IPS-20b (cell line): Measurements from ENCODE around the gene NR3C2.

Source experiments
- H3K27ac ChIP-seq: one replicate; pipeline ENCODE4 v1.5.1; 2013; ENCODE audit warnings: low read length
- H3K27me3 ChIP-seq: 2 replicates; pipeline ENCODE4 v1.6.1; 2013; ENCODE audit warnings: mild to moderate bottlenecking, low read length, inconsistent platforms; ENCODE audit not compliant: insufficient read depth
- H3K36me3 ChIP-seq: 2 replicates; pipeline ENCODE4 v1.6.1; 2013; ENCODE audit warnings: low read depth, mild to moderate bottlenecking, inconsistent platforms, low read length, moderate library complexity; ENCODE audit not compliant: insufficient read depth
- H3K4me1 ChIP-seq: 2 replicates; pipeline ENCODE4 v1.6.1; 2013; ENCODE audit warnings: mild to moderate bottlenecking, control low read depth, inconsistent platforms, low read length, moderate library complexity; ENCODE audit not compliant: insufficient read depth
- H3K4me3 ChIP-seq: 2 replicates; pipeline ENCODE4 v1.5.1; 2013; ENCODE audit warnings: mild to moderate bottlenecking, low read length, inconsistent platforms
- H3K9ac ChIP-seq: 2 replicates; pipeline ENCODE4 v1.6.1; 2013; ENCODE audit warnings: low read depth, mild to moderate bottlenecking, inconsistent platforms, low read length, moderate library complexity
- H3K9me3 ChIP-seq: 2 replicates; pipeline ENCODE4 v1.6.1; 2013; ENCODE audit warnings: mild to moderate bottlenecking, low read depth, low read length, inconsistent platforms; ENCODE audit not compliant: insufficient read depth

The NR3C2 gene

GRCh38 chr4:148271166-148271565 lies 171.0 kb downstream of the NR3C2 start:
- Histone ChIP-seq H3K4me1 (no peaks in the 10 kb centered on the region), H3K4me3 (no peak overlapping the region), H3K27me3 (no peaks in the 10 kb centered on the region), H3K9ac (no peak overlapping the region), H3K27ac (no peak overlapping the region), H3K36me3 (no peaks in the 10 kb centered on the region), H3K9me3 (no peaks in the 10 kb centered on the region)

DNA sequence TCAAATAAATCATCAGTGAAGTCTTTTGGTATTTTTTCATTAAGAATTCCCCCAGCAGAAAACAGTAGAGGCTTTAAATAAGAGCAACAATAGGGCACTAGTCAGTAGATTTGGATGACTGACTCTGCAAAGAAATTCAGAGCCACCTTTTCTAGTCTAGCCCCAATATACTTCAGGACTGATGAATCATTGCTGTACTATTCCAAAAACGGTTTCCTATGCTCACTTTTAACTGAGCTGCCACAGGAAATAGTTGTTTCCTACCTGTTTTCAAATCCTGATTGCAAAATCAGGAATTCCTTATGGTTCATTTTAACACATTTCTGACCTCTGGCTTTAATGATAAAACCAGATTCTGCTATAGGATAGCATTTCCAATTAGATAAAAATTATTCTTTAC lies 171.6 kb downstream of the NR3C2 start:
- H3K9ac ChIP-seq = no peak overlapping the region
- H3K36me3 ChIP-seq = no peaks in the 10 kb centered on the region
- H3K4me1 ChIP-seq = no peaks in the 10 kb centered on the region
- H3K27ac ChIP-seq = no peak overlapping the region
- no peaks in the 10 kb centered on the region for H3K27me3 ChIP-seq
- H3K9me3 ChIP-seq = no peaks in the 10 kb centered on the region
- no peak overlapping the region for H3K4me3 ChIP-seq

GRCh38 chr4:148268835-148269234 lies 173.4 kb downstream of the NR3C2 start:
- Histone ChIP-seq H3K36me3 (no peaks in the 10 kb centered on the region), H3K4me3 (no peak overlapping the region), H3K27me3 (no peaks in the 10 kb centered on the region), H3K27ac (no peak overlapping the region), H3K9me3 (no peaks in the 10 kb centered on the region), H3K9ac (no peak overlapping the region), H3K4me1 (no peaks in the 10 kb centered on the region)

DNA sequence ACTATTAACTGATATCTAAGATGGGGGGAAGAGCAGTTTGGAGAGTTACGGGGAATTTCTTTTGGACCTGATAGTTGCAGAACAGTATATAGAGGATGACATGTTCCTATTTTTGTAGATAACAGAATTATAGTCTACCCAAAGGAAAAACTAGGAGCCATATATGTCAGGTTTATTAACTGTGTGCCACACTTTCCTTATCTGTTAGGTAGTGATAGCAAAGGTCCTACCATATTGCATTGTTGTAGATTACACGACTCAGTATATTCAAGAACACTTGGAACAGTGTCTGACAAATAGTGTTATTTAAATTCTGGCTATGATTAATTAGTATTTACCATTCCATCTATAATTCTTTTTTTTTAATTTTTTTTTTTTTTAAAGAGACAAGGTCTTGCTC lies 175.3 kb downstream of the NR3C2 start:
- H3K27ac ChIP-seq = no peak overlapping the region
- no peaks in the 10 kb centered on the region for H3K9me3 ChIP-seq
- H3K36me3 ChIP-seq = no peaks in the 10 kb centered on the region
- no peak overlapping the region for H3K4me3 ChIP-seq
- no peak overlapping the region for H3K9ac ChIP-seq
- no peaks in the 10 kb centered on the region for H3K27me3 ChIP-seq
- H3K4me1 ChIP-seq = no peaks in the 10 kb centered on the region

DNA sequence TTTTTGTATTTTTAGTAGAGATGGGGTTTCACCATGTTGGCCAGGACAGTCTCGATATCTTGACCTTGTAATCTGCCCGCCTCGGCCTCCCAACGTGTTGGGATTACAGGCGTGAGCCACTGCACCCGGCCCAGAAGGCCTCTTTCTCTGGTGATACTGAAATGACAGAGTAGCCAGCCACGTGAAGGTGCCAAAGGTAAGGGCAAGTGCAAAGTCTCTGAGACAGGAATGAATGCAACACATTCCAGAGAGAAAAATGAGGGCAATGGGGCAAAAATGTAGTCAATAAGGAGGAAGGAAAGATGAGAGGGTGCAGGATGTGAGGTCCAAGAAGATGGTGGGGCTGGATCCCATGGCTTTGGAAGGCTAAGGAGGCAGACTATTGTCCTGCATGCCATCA lies 176.0 kb downstream of the NR3C2 start:
- Histone ChIP-seq H3K27ac (no peak overlapping the region), H3K36me3 (no peaks in the 10 kb centered on the region), H3K9ac (no peak overlapping the region), H3K9me3 (no peaks in the 10 kb centered on the region), H3K4me1 (no peaks in the 10 kb centered on the region), H3K27me3 (no peaks in the 10 kb centered on the region), H3K4me3 (no peak overlapping the region)

GRCh38 chr4:148265627-148266026 lies 176.6 kb downstream of the NR3C2 start:
- no peaks in the 10 kb centered on the region for H3K36me3 ChIP-seq
- no peaks in the 10 kb centered on the region for H3K9me3 ChIP-seq
- H3K9ac ChIP-seq = no peak overlapping the region
- H3K27ac ChIP-seq = no peak overlapping the region
- no peaks in the 10 kb centered on the region for H3K4me1 ChIP-seq
- no peaks in the 10 kb centered on the region for H3K27me3 ChIP-seq
- no peak overlapping the region for H3K4me3 ChIP-seq

- H3K4me3 ChIP-seq = no peak overlapping the region
- no peak overlapping the region for H3K9ac ChIP-seq
These were observed 178.4 kb downstream of the NR3C2 start for GRCh38 chr4:148263802-148264201.

GRCh38 chr4:148263127-148263526 lies 179.1 kb downstream of the NR3C2 start:
- H3K4me1 ChIP-seq = no peaks in the 10 kb centered on the region
- H3K9me3 ChIP-seq = no peaks in the 10 kb centered on the region
- H3K4me3 ChIP-seq = no peak overlapping the region
- H3K9ac ChIP-seq = no peak overlapping the region
- no peak overlapping the region for H3K27ac ChIP-seq
- H3K36me3 ChIP-seq = no peaks in the 10 kb centered on the region
- no peaks in the 10 kb centered on the region for H3K27me3 ChIP-seq

More at GRCh38 chr4:148263802-148264201, 178.4 kb downstream of the NR3C2 start:
- H3K9me3 ChIP-seq = no peaks in the 10 kb centered on the region
- no peaks in the 10 kb centered on the region for H3K4me1 ChIP-seq
- H3K36me3 ChIP-seq = no peaks in the 10 kb centered on the region
- no peak overlapping the region for H3K27ac ChIP-seq
- no peaks in the 10 kb centered on the region for H3K27me3 ChIP-seq

DNA sequence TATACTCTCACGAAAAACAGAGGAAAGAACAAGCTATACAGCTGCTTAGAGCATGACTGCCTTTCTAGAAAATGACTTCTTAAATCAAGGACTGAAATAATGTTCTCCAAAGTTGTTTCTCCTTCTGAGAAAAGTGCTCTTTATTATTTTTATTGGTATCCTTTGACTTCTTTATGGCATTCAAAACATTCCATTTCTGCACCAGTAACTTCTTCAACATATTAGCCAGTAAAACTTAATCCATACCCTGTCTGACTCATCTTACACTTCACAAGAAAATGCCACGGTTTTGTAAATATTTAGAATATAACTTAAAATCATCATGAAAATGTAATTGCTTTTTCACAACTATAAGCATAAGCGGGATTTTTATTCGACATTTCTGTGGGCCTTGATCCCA lies 180.4 kb downstream of the NR3C2 start:
- Histone ChIP-seq H3K9ac (no peak overlapping the region), H3K9me3 (no peaks in the 10 kb centered on the region), H3K27ac (no peak overlapping the region), H3K4me1 (no peaks in the 10 kb centered on the region), H3K36me3 (no peaks in the 10 kb centered on the region), H3K27me3 (no peaks in the 10 kb centered on the region), H3K4me3 (no peak overlapping the region)

GRCh38 chr4:148259841-148260240 lies 182.4 kb downstream of the NR3C2 start:
- no peaks in the 10 kb centered on the region for H3K36me3 ChIP-seq
- H3K4me3 ChIP-seq = no peak overlapping the region
- H3K27ac ChIP-seq = no peak overlapping the region
- no peaks in the 10 kb centered on the region for H3K27me3 ChIP-seq
- H3K4me1 ChIP-seq = no peaks in the 10 kb centered on the region
- H3K9me3 ChIP-seq = no peaks in the 10 kb centered on the region
- H3K9ac ChIP-seq = no peak overlapping the region

DNA sequence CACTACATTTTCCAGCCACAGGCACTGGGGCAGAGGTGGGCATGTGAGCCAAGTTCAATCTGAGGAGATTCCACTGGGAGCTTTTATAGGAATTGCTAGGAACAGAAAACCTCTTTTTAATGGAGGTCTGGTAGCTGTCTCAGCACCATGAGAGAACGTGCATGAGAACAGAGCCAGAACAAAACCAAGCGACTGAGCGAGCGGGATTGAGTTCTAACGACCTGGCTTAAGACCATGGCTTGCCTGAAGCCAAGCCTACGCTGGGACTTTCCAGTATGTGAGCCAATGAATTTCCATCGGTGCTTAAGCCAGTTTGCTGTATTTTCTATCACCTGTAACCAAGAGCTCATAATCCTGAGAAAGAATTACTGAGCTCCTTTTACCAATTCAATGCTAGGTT lies 183.7 kb downstream of the NR3C2 start:
- H3K27ac ChIP-seq = no peak overlapping the region
- no peaks in the 10 kb centered on the region for H3K27me3 ChIP-seq
- H3K9me3 ChIP-seq = no peaks in the 10 kb centered on the region
- no peaks in the 10 kb centered on the region for H3K4me1 ChIP-seq
- H3K4me3 ChIP-seq = no peak overlapping the region
- H3K36me3 ChIP-seq = no peaks in the 10 kb centered on the region
- no peak overlapping the region for H3K9ac ChIP-seq

DNA sequence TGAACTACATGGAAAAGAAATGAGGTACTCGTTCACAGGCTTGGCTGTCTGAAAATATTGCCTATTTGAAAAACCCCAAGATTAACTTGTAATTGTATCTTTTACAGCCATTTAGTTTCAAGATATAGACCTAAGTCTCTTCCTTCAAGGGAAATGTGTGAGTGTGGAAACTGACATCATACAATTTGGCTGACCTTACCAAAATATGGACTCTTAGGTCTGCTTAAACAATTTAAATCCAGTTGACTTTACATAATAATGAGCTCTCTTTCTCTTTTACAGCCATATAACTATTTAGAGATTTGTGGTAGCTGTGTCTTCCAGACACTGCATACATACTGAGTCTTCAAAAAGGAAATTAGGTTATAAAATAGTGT lies 186.9 kb downstream of the NR3C2 start:
- H3K9ac ChIP-seq = no peak overlapping the region
- H3K27ac ChIP-seq = no peak overlapping the region
- no peaks in the 10 kb centered on the region for H3K9me3 ChIP-seq
- H3K4me1 ChIP-seq = no peaks in the 10 kb centered on the region
- H3K36me3 ChIP-seq = no peaks in the 10 kb centered on the region
- no peak overlapping the region for H3K4me3 ChIP-seq
- H3K27me3 ChIP-seq = no peaks in the 10 kb centered on the region
